NCI-H1417 treated with DMSO at 0.1 percent for 48 hours (cell line): ENCODE results near the gene SLC5A11.
"Not testable (repeated sequence)": the region's sequence is repeated elsewhere in the genome, so short reads cannot be mapped to it uniquely, and the experiment has no call there.

Experiments
- DNase-seq: peaks from one replicate; lab custom pipeline; 2025; lab: John Stamatoyannopoulos, UW

Gene SLC5A11

GRCh38 chr16:24861461-24861860, 15.7 kb downstream of the SLC5A11 start:
- DNase-seq, result no peak

GRCh38 chr16:24863582-24864437, 18.0 kb downstream of the SLC5A11 start:
- DNase-seq, result no peak

GRCh38 chr16:24869033-24869432, 23.3 kb downstream of the SLC5A11 start:
- DNase-seq, result no peak

GRCh38 chr16:24871891-24872290, 26.1 kb downstream of the SLC5A11 start:
- no peak for DNase-seq

GRCh38 chr16:24873028-24873427, 27.3 kb downstream of the SLC5A11 start:
- no peak for DNase-seq

- no peak for DNase-seq
Measured at GRCh38 chr16:24875466-24875865, 29.7 kb downstream of the SLC5A11 start.

- no peak for DNase-seq
Measured at GRCh38 chr16:24876231-24876630, 30.5 kb downstream of the SLC5A11 start.

GRCh38 chr16:24879684-24880083, 33.9 kb downstream of the SLC5A11 start:
- no peak for DNase-seq

- no peak for DNase-seq
Measured at GRCh38 chr16:24883714-24884151, 38.0 kb downstream of the SLC5A11 start.

- DNase-seq, result no peak
Measured at GRCh38 chr16:24887472-24887871, 41.7 kb downstream of the SLC5A11 start.

GRCh38 chr16:24890746-24891145, 45.0 kb downstream of the SLC5A11 start:
- DNase-seq, result no peak

GRCh38 chr16:24896439-24896838, 50.7 kb downstream of the SLC5A11 start:
- no peak for DNase-seq

GRCh38 chr16:24897522-24897921, 51.8 kb downstream of the SLC5A11 start:
- not testable (repeated sequence) for DNase-seq

GRCh38 chr16:24900230-24900629, 54.5 kb downstream of the SLC5A11 start:
- no peak for DNase-seq

GRCh38 chr16:24906199-24906808, 60.5 kb downstream of the SLC5A11 start:
- no peak for DNase-seq

- no peak for DNase-seq
Measured at GRCh38 chr16:24906901-24907300, 61.1 kb downstream of the SLC5A11 start.

- no peak for DNase-seq
Measured at GRCh38 chr16:24908716-24909115, 63.0 kb downstream of the SLC5A11 start.

- no peak for DNase-seq
Measured at GRCh38 chr16:24909856-24910255, 64.1 kb downstream of the SLC5A11 start.

GRCh38 chr16:24915019-24915418, 69.3 kb downstream of the SLC5A11 start:
- no peak for DNase-seq

- DNase-seq, result no peak
Measured at GRCh38 chr16:24915576-24915975, 69.8 kb downstream of the SLC5A11 start.

GRCh38 chr16:24917236-24917635, 71.5 kb downstream of the SLC5A11 start:
- DNase-seq, result no peak

GRCh38 chr16:24917891-24918290, 72.1 kb downstream of the SLC5A11 start:
- no peak for DNase-seq

- DNase-seq, result no peak
Measured at GRCh38 chr16:24918641-24919040, 72.9 kb downstream of the SLC5A11 start.
